CD14-positive monocyte (primary cell): ENCODE results near the gene CEBPZ. TPM values are rescaled to one million over a fixed set of nuclear protein-coding genes. Genes with fewer than 3 reads are reported as not detected.

Source experiments
- DNase-seq, 3 donors: peaks; one replicate each; pipeline ENCODE4 v3.0.0-alpha.2; 2011 to 2022
- H2AFZ ChIP-seq: 2 replicates; pipeline ENCODE4 v1.6.0; 2012; ENCODE audit warnings: mild to moderate bottlenecking, low read depth, low read length, inconsistent platforms; ENCODE audit not compliant: insufficient read depth, poor library complexity, severe bottlenecking
- H3K27ac ChIP-seq, 2 donors: 1 replicate in 1 of 2; 2 replicates in 1 of 2; pipeline ENCODE4 v1.5.1; 2012 to 2013; ENCODE audit warnings: low read length in 2 of 2, control low read depth in 1 of 2, inconsistent platforms in 1 of 2, low read depth in 1 of 2, mild to moderate bottlenecking in 1 of 2
- H3K27me3 ChIP-seq, 2 donors: one replicate each; pipeline versions ENCODE4 v1.6.0 to v1.6.1; 2011 to 2013; ENCODE audit warnings: low read length in 2 of 2; ENCODE audit not compliant: control insufficient read depth in 2 of 2, insufficient read depth in 2 of 2
- H3K36me3 ChIP-seq, 2 donors: replicated peaks in 1 of 2; 1 replicate in 1 of 2; 2 replicates in 1 of 2; pipeline versions ENCODE4 v1.5.1 to v1.6.1; 2012 to 2013; ENCODE audit warnings: low read length in 2 of 2, control low read depth in 1 of 2, inconsistent platforms in 1 of 2, mild to moderate bottlenecking in 1 of 2; ENCODE audit not compliant: insufficient read depth in 2 of 2, control insufficient read depth in 1 of 2
- H3K4me1 ChIP-seq, 2 donors: 1 replicate in 1 of 2; 2 replicates in 1 of 2; pipeline versions ENCODE4 v1.5.1 to v1.6.1; 2012 to 2013; ENCODE audit warnings: low read length in 2 of 2, control low read depth in 1 of 2, inconsistent platforms in 1 of 2, mild to moderate bottlenecking in 1 of 2, moderate library complexity in 1 of 2; ENCODE audit not compliant: insufficient read depth in 2 of 2, control insufficient read depth in 1 of 2
- H3K4me2 ChIP-seq: replicated peaks from 2 replicates; pipeline ENCODE3; 2012; ENCODE audit warnings: low read length, moderate library complexity, mild to moderate bottlenecking; ENCODE audit not compliant: poor library complexity, severe bottlenecking; ENCODE audit errors: extremely low read depth
- H3K4me3 ChIP-seq, 3 experiments: fragments of 200-600 bp in 1 of 3; sonication (generic) in 1 of 3; replicated peaks in 1 of 3; 1 replicate in 2 of 3; 2 replicates in 1 of 3; pipeline ENCODE4 v1.5.1; 2011 to 2013; ENCODE audit warnings: low read length in 3 of 3, mild to moderate bottlenecking in 3 of 3, control low read depth in 2 of 3, low read depth in 2 of 3, inconsistent platforms in 1 of 3, moderate library complexity in 1 of 3
- H3K79me2 ChIP-seq: 2 replicates; pipeline ENCODE4 v1.6.0; 2012; ENCODE audit warnings: mild to moderate bottlenecking, control low read depth, inconsistent platforms, low read length, moderate library complexity; ENCODE audit not compliant: insufficient read depth
- H3K9ac ChIP-seq: 2 replicates; pipeline ENCODE4 v1.6.0; 2017; ENCODE audit warnings: low read length, mild to moderate bottlenecking; ENCODE audit not compliant: insufficient read depth, poor library complexity, severe bottlenecking
- H3K9me3 ChIP-seq, 2 donors: replicated peaks in 1 of 2; 1 replicate in 1 of 2; 2 replicates in 1 of 2; pipeline versions ENCODE4 v1.5.1 to v1.6.1; 2012 to 2013; ENCODE audit warnings: low read length in 2 of 2, control low read depth in 1 of 2; ENCODE audit not compliant: control insufficient read depth in 1 of 2, insufficient read depth in 1 of 2
- H4K20me1 ChIP-seq: 2 replicates; pipeline ENCODE4 v1.6.0; 2012; ENCODE audit warnings: mild to moderate bottlenecking, low read length, control low read depth, moderate library complexity; ENCODE audit not compliant: insufficient read depth
- H3K27ac Mint-ChIP-seq, 7 donors: one replicate each; pipeline ENCODE4 v1.8.0; 2020; ENCODE audit warnings: mild to moderate bottlenecking in 7 of 7, mixed read lengths in 7 of 7, moderate library complexity in 6 of 7, inconsistent platforms in 2 of 7
- H3K27me3 Mint-ChIP-seq, 3 donors: one replicate each; pipeline ENCODE4 v1.8.0; 2021 to 2022; ENCODE audit warnings: low read depth in 3 of 3, mild to moderate bottlenecking in 3 of 3, mixed read lengths in 3 of 3, moderate library complexity in 3 of 3, inconsistent platforms in 1 of 3
- H3K36me3 Mint-ChIP-seq, 2 donors: one replicate each; pipeline ENCODE4 v1.8.0; 2020; ENCODE audit warnings: mixed read lengths in 2 of 2, inconsistent platforms in 1 of 2, mild to moderate bottlenecking in 1 of 2
- H3K4me1 Mint-ChIP-seq: one replicate; pipeline ENCODE4 v1.8.0; 2020; ENCODE audit warnings: mild to moderate bottlenecking, mixed read lengths
- H3K4me3 Mint-ChIP-seq, 2 donors: one replicate each; pipeline ENCODE4 v1.8.0; 2020; ENCODE audit warnings: mild to moderate bottlenecking in 2 of 2, mixed read lengths in 2 of 2, moderate library complexity in 1 of 2
- H3K9me3 Mint-ChIP-seq, 7 donors: one replicate each; pipeline ENCODE4 v1.8.0; 2020 to 2022; ENCODE audit warnings: mixed read lengths in 7 of 7, mild to moderate bottlenecking in 6 of 7, moderate library complexity in 6 of 7, inconsistent platforms in 2 of 7
- CTCF ChIP-seq: fragments of 200-600 bp; IDR thresholded peaks from one replicate; pipeline ENCODE4 v1.8.0; 2022; ENCODE audit warnings: antibody characterized with exemption, mild to moderate bottlenecking
- WGBS: methylation state at CpG from one replicate; pipeline ENCODE4 v1.1.5; 2013; ENCODE audit warnings: missing lambda C conversion rate; ENCODE audit not compliant: insufficient coverage; 5-methylcytosine and 5-hydroxymethylcytosine counted together
- intact Hi-C, 2 donors: fragments of 100-400 bp; cut with micrococcal nuclease; formaldehyde crosslinking; loops; one replicate each; pipeline versions ENCODE4 v1.15.0 to v1.15.1; 2023
- polyA plus RNA-seq, 3 donors: library from polyadenylated mRNA; depleted of rRNA in 1 of 3; unstranded in 2 of 3; stranded (reverse) in 1 of 3; fragments of 300-500 nt in 2 of 3; fragments of >200 nt in 1 of 3; fragmentation: Illumina TruSeq in 2 of 3; gene quantifications; 1 replicate in 2 of 3; 2 replicates in 1 of 3; pipeline ENCODE4 v1.2.3, GENCODE V29; 2012 to 2021

CEBPZ gene
- polyA plus RNA-seq, 3 donors: 5.7 to 11.2 (median 11.1) TPM

- Mint-ChIP-seq H3K27ac (no peak overlapping the region), H3K9me3 (peaks cover 5 to 14% (median 6%) of the 10 kb centered on the region in 7 donors), H3K4me1 (peaks cover 10% of the 10 kb centered on the region), H3K27me3 (no peaks in the 10 kb centered on the region), H3K4me3 (no peak overlapping the region), H3K36me3 (peaks cover 43 to 47% of the 10 kb centered on the region in 2 donors)
- Histone ChIP-seq H3K9me3 (peaks cover 4 to 10% of the 10 kb centered on the region in 2 donors), H3K79me2 (peaks cover 78% of the 10 kb centered on the region), H3K9ac (no peak overlapping the region), H2AFZ (no peak overlapping the region), H3K36me3 (peaks cover 43 to 60% of the 10 kb centered on the region in 2 donors), H3K4me2 (no peak overlapping the region), H4K20me1 (peaks cover 21% of the 10 kb centered on the region), H3K27ac (peak overlapping the region in 1 of 2 donors; percentile 60), H3K4me3 (no peak overlapping the region), H3K27me3 (no peaks in the 10 kb centered on the region), H3K4me1 (peaks cover 9 to 16% of the 10 kb centered on the region in 2 donors)
- no peak for TF ChIP-seq CTCF
- intact Hi-C loops: no loop called here
- WGBS: no CpG with 5 or more reads among the region's 1 CpG
- no peak for DNase-seq
Measured at GRCh38 chr2:37201208-37201607, 30.2 kb downstream of the CEBPZ start.

GRCh38 chr2:37198681-37199065, 32.7 kb downstream of the CEBPZ start:
- no peak for DNase-seq
- no peak for TF ChIP-seq CTCF
- intact Hi-C loops: loop anchor here (5.0 kb wide), 1 partner anchor 34 kb away; the partner anchor contains the start of genes CEBPZ (in 2 of the 2) and NDUFAF7 (in 2 of the 2)
- no peaks in the 10 kb centered on the region for H3K27me3 ChIP-seq
- peaks cover 11% of the 10 kb centered on the region for H3K4me1 Mint-ChIP-seq
- peaks cover 0 to 5% (median 2%) of the 10 kb centered on the region in 7 donors for H3K9me3 Mint-ChIP-seq
- peaks cover 19% of the 10 kb centered on the region for H4K20me1 ChIP-seq
- H3K9me3 ChIP-seq: peaks cover 0 to 3% of the 10 kb centered on the region in 2 donors
- no peak overlapping the region for H2AFZ ChIP-seq
- peaks cover 26 to 35% of the 10 kb centered on the region in 2 donors for H3K36me3 ChIP-seq
- 100% methylated on average over 1 of the region's 8 CpGs for WGBS
- H3K9ac ChIP-seq: no peak overlapping the region
- H3K4me2 ChIP-seq: no peak overlapping the region
- H3K4me1 ChIP-seq: peaks cover 9 to 21% of the 10 kb centered on the region in 2 donors
- peaks cover 21 to 23% of the 10 kb centered on the region in 2 donors for H3K36me3 Mint-ChIP-seq
- H3K4me3 ChIP-seq: no peak overlapping the region
- peaks cover 61% of the 10 kb centered on the region for H3K79me2 ChIP-seq
- no peaks in the 10 kb centered on the region for H3K27me3 Mint-ChIP-seq
- no peak overlapping the region for H3K27ac ChIP-seq
- H3K27ac Mint-ChIP-seq: peak overlapping the region in 1 of 7 donors; percentile 6
- H3K4me3 Mint-ChIP-seq: no peak overlapping the region
